ENCODE data around the gene NEURL1.
A peak's percentile ranks its signal among the peaks of the same experiment; 100 is the strongest.
"Not testable (repeated sequence)": the region's sequence is repeated elsewhere in the genome, so short reads cannot be mapped to it uniquely, and the experiment has no call there.

Gene NEURL1

DNA sequence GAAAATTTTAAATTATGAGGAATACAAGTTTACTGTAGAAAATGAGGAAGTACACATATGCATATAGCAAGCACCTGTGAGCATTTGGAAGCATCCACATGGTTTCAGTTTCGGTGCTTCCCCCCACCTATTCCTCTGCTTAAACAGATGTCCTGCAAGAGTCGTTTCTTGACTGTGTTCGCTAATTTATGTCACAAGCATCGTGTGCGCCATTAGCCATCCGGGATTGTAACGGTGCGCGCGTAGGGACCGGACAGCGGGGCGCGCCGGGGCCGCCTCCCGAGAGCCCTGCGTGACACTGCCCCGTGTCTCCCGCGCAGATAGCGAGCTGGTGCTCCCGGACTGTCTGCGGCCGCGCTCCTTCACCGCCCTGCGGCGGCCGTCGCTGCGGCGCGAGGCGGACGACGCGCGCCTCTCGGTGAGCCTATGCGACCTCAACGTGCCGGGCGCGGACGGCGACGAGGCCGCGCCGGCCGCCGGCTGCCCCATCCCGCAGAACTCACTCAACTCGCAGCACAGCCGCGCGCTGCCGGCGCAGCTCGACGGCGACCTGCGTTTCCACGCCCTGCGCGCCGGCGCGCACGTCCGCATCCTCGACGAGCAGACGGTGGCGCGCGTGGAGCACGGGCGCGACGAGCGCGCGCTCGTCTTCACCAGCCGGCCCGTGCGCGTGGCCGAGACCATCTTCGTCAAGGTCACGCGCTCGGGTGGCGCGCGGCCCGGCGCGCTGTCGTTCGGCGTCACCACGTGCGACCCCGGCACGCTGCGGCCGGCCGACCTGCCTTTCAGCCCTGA lies 90.9 kb downstream of the NEURL1 start:
- DNase-seq (ENCODE audit: low spot score): peak; percentile 47

GRCh38 chr10:103585011-103585405 lies 91.5 kb downstream of the NEURL1 start:
- DNase-seq (ENCODE audit: low spot score): no peak

GRCh38 chr10:103587073-103587472 lies 93.6 kb downstream of the NEURL1 start:
- no peak for DNase-seq (ENCODE audit: low spot score)

DNA sequence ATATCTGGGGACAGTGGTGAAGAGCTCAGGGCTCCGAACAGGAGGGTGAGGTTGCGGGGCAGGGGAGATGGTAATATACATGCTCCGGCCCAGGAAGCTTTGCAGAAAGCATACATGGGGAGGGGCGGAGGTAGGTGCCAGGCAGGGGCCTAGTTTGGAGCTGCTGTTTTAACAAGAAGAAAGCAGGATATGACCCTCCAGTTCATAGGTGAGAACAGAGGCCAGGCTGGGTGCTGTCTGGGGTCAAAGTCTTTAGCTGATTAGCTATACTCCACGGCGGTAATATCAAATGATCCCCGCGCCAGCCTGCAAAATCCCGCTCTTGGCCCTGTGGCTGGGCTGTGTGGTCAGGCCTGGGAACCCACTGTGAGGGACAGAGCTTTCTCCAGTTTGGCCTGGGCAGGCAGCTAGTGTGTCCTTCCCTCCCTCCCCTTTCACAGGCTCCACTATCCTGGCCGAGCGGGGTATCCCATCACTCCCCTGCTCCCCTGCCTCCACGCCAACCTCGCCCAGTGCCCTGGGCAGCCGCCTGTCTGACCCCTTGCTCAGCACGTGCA lies 95.6 kb downstream of the NEURL1 start:
- no peak for DNase-seq (ENCODE audit: low spot score)

DNA sequence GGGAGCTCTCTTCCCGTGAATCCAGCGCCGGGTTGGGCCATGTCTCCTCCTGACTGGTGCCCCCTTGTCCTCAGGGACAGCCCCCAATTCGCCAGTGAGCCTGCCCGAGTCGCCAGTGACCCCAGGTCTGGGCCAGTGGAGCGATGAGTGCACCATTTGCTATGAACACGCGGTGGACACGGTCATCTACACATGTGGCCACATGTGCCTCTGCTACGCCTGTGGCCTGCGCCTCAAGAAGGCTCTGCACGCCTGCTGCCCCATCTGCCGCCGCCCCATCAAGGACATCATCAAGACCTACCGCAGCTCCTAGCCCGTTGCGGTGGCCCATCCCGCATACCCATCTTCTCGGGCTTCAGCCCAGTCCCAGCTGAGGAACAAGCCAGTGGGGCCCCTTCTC lies 96.6 kb downstream of the NEURL1 start:
- DNase-seq (ENCODE audit: low spot score): no peak

- no peak for DNase-seq (ENCODE audit: low spot score)
Observed at GRCh38 chr10:103590744-103591291, 97.3 kb downstream of the NEURL1 start.

GRCh38 chr10:103592186-103593021 lies 98.9 kb downstream of the NEURL1 start:
- no peak for DNase-seq (ENCODE audit: low spot score)

- DNase-seq (ENCODE audit: low spot score): no peak
Observed at GRCh38 chr10:103593022-103593570, 99.6 kb downstream of the NEURL1 start.

DNA sequence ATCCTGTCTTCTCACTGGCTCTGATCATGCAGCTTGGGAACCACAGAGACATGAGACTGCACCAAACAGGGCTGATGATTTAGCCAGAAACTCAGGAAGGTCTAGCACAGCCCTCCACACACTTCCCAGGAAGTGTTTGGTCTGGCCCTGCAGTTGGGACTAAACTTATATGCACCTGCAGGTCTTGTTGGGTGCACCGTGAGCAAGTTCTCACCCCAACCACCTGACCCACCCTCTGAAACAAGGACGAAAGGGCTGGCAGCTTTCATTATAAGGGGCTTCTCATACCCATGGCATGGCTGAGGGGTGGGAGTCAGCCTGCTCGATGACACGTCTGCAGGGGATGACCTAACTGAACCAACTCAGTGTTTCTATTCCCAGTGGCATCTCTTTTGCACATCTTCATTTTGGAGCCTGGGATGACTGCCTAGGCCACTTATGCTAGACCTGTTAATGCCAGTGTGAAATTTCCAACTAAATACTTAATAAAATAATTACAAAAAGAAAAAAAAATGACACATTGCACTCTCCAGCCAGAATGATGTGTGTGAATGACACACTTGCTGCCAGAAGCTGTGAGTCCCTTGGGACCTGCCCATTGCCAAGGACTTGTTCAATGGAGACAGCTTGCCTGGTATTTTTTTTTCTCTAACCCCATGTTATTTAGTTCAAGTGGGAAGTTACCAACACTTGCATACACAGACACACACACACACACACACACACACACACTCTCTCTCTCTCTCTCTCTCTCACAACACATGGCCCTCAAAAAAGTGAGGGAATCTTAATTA lies 102.6 kb downstream of the NEURL1 start:
- no peak for DNase-seq (ENCODE audit: low spot score)

- DNase-seq (ENCODE audit: low spot score): no peak
Observed at GRCh38 chr10:103597003-103597402, 103.5 kb downstream of the NEURL1 start.

GRCh38 chr10:103598654-103599115 lies 105.2 kb downstream of the NEURL1 start:
- DNase-seq (ENCODE audit: low spot score): peak; percentile 76

DNA sequence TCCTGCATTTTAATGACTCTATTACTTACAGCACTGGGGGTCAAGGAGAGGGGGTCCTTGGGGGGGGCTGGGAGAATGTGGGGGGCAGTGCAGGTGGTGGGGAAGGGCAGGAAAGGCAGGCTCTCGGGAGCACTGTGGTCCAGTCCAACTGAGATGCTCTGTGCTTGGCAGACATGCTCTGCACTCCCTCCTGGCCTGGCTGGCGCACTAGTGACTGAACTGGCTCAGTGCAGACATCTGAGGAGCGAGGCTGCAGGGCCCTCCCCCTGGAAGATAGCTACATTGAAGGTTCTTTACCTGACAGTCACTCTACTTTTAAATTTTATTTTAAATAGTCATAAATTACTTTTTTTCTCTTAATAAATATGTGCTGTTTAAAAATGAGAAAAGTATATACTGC lies 105.7 kb downstream of the NEURL1 start:
- DNase-seq (ENCODE audit: low spot score): no peak

DNA sequence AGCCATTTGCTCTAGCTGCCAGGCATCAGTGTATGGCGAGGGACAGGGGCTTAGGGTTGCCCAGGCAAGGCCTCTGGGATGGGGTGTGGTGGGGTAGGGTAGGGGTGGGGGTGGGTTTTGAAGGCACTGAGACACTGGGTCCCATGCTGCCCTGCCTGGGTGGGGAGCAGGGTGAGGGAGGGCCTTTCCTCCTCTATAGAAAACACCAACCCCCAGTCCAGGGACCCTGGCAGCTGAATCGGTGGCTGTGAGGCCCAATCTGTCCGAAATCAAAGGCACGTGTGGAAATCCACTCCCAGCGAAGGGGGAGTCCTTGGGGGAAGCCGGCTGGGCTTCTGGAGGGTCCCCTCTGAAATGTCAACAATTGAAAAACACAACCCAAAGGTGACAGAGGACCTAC lies 106.4 kb downstream of the NEURL1 start:
- no peak for DNase-seq (ENCODE audit: low spot score)

DNA sequence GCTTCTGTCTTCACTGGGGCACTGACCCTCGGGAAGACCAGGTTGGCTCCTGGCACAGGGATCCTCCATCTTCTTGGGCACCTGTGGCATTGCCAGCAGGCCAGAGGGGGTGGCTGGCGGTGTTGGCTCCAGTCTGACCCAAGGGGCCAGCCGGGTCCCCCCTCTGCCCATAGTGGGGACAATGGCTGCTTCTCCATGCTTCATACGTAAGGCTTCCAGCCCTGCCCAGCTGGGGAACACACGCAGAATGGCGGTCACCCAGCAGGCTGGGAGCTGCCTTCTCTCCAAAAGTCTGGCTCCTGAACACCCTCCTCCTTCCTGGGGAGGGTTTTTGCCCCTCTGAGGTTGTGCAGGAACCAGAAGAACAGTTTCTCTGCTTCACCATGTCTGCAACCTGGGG lies 106.8 kb downstream of the NEURL1 start:
- DNase-seq (ENCODE audit: low spot score): no peak

DNA sequence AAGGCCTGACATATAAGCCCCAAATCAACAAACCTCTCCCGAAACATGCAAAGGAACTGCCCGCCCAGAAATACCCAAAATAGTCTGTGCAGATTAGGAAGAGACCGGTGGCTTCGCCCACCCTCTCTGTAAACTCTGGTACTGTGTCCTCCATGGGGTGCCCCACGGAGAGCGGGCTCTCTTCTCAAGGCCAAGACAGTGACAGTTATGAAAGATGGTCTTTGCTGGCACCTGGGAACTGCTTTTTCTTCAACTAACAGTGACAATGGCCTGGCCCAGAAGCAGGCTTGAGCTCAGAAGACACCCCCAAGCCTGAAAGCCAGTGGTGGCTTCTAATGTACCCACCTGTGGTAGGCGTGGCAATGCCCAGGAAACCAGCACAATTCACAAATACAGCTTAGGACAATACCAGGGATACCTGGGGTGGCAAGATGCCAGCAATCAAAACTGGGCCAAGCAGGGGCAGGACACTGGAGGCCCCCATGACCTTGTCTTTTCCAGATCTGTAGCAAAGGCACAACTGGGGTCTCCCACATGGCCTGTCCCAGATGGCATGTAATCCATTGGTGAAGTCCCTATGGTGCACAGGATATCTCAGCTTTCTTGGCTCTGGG lies 107.6 kb downstream of the NEURL1 start:
- no peak for DNase-seq (ENCODE audit: low spot score)

GRCh38 chr10:103602028-103602851 lies 108.7 kb downstream of the NEURL1 start:
- no peak for DNase-seq (ENCODE audit: low spot score)

GRCh38 chr10:103602852-103603155 lies 109.3 kb downstream of the NEURL1 start:
- DNase-seq (ENCODE audit: low spot score): no peak

GRCh38 chr10:103603382-103603781 lies 109.9 kb downstream of the NEURL1 start:
- no peak for DNase-seq (ENCODE audit: low spot score)

GRCh38 chr10:103605359-103606096 lies 112.0 kb downstream of the NEURL1 start:
- DNase-seq (ENCODE audit: low spot score): no peak

DNA sequence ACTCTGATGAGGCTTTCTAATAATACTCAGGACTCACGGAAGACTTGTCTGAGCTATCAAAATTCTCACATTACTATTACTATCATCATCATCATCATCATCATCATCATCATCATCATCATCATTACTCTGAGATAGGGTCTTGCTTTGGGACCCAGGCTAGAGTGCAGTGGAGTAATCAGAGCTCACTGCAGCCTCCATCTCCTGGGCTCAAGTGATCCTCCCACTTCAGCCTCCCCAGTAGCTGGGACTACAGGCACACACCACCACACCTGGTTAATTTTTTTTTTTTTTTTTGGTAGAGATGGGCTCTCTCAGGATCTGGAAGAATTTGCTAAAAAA lies 112.6 kb downstream of the NEURL1 start:
- not testable (repeated sequence) for DNase-seq (ENCODE audit: low spot score)

Data from putamen (tissue), 1 donor.